Anterior cingulate cortex (tissue), 58 donors: ENCODE data around the gene ZNG1C.
"Not testable (repeated sequence)": the region's sequence is repeated elsewhere in the genome, so short reads cannot be mapped to it uniquely, and the experiment has no call there.

Experiments
- DNase-seq, 58 donors: peaks; one replicate each; lab custom pipeline; 2025; lab: John Stamatoyannopoulos, UW

Gene ZNG1C

DNA sequence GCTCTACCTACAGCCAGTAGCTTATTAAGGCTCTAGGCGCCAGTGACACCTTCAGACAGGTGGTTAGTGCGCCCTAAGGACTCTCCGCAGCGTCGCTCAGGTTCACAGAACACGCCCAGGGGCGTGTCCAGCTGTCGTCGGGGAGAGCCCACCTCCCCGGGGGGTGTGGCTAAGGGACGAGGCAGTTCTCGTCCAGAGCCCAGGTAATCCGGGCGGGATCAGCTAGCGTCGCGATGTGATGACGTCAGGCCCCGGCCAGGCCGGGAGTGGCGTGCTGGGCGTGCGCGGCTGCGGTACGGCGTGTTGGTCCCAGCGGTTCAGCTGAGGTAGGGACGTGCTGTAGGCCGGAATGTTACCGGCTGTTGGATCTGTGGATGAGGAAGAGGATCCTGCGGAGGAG, at the start of gene ZNG1C:
TSS of gene ZNG1C (plus strand) at position 301 of the 400 bp plus-strand sequence. CDS start at position 350, 49 bp downstream.
- not testable (repeated sequence) for DNase-seq

DNA sequence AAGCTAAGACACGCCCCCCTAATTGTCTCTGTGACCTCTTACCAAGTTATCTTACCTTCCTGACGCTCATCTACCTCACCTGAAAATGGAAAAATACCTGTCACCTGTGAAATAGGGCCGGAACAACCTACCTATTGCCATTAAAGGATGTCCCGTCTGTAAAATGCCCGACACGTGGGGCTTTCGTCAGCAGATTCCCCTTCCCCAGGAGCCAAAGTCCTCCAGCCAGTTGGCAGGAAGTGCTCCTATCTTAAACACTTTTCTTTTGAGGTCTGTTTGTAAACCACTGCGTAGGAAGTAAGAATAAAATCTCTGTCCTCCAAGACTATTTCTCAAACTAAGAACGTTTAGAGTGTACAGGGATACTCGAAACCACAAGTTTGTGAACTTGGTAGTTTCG, 654 bp downstream of the ZNG1C start:
- DNase-seq, result not testable (repeated sequence)

GRCh38 chr9:68281041-68281440, 39.3 kb downstream of the ZNG1C start:
- not testable (repeated sequence) for DNase-seq

DNA sequence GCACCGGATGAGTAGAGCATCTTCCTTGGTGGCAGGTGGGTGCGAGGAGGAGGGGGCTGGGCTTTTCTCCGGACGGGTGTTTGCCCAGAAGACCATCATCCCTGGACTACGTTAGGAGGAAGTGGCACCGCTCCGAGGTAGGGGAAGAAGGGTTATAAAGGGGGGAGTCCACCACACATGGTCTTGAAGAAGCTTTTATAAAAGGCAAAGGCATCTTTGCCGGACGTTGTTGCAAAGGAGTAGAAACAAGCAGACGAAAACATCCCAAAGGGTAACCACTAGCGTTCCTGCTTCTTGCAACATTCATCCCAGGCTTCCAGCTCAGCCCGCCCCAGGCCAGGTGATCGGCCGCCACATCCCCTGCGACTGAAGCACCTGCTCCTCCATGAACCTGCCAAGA, 60.8 kb downstream of the ZNG1C start, which contains the start of gene FOXD4L3:
TSS of gene FOXD4L3 (plus strand) at position 301 of the 400 bp plus-strand sequence. CDS start at position 386, 85 bp downstream.
- not testable (repeated sequence) for DNase-seq

GRCh38 chr9:68303771-68304170, 62.0 kb downstream of the ZNG1C start:
- DNase-seq, result not testable (repeated sequence)

- not testable (repeated sequence) for DNase-seq
Measured at GRCh38 chr9:68304212-68304611, 62.4 kb downstream of the ZNG1C start.

DNA sequence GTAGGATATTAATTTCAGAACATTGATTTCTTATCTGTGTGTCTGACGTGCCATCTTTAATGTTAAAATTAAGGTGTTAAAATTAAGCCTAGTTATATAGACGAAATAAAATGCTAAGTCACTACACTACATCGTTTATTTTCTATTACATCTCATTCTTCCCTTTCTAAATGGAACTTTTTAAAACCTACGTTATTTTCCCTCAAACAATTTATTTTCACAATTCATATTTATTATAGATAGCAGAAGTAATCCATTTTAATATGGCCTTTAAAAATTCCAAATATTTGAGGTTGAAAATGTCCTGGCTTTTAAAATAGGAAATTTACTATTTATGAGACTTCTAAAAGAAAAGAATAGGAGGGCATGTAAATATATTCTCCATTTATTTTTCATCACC, 63.0 kb downstream of the ZNG1C start:
- DNase-seq, result not testable (repeated sequence)

DNA sequence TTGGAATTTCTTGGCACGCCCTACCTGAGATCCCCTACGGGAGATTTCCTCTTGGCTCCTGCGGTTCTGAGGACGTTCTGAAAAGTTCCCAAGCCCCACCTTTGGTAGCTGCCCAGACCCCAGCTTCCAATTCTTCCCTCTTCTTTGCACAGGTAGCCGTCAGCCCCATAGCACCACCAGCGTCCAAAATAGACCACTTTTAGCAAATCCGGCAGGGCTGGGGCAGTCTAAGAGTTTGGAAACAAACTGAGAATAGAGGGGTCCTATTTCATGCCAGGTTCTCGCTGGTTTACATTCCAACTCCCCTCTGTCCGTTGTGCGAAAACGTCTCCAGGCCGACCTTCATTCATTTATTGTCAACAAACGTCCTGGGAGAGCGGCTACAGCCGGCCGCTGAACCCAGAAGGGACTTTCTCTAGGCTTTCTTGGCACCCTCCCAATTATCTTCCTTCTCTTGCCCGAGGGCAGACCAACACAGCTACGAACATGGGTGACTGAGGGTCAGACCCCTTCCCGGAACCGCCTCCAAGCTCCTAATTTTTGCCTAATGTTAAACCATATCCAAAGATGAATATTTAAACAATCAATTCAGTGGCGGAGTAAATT, 64.0 kb downstream of the ZNG1C start:
- DNase-seq, result not testable (repeated sequence)

DNA sequence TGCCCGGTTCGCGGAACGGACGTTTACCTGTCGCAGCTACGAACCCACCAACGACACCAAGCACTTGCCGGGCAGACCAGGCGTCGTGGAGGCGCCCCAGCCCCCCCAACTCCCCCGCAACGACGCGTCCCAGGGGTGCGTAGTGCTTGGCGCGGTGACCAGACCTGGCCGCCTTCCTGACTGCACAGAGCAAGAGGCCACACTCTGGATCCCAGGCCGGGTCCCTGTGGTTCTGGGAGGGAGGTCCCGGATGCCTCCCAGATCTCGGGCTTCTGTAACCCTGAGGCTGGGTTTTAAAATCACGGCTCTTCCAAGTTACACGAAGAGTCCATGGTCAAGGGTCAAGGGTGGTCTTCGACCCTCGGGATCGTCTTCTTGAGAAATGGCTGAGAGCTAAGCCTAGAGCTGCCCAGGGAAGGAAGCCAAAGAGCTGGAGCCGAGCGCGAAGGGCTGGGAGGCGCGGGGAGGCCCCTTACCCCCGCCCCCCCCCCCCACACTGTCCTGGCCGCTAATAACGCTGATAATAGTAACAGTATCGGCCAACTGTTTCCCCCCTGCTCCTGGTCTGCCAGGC, 64.7 kb downstream of the ZNG1C start:
- DNase-seq, result not testable (repeated sequence)

DNA sequence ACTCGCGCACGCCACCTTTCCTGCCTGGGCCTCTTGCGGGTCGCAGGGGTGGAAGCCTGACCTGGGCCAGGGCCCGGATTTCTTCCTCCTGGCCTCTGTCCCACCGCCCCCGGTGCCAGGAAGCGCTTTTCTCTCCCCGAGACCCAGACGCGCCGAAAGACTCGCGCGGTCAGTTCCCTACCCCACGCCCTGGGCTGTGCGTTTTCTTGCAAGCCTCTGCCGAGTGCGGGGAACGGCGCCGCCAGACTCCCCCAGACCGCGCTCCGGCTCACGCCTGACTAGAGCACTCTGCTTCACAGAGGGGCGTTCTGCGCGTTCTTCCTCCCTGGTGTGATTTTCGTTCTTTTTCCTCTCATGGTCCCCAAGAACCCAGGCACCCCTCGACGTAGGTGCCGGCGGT, 65.3 kb downstream of the ZNG1C start:
- not testable (repeated sequence) for DNase-seq

- DNase-seq, result not testable (repeated sequence)
Measured at GRCh38 chr9:68307654-68308053, 65.9 kb downstream of the ZNG1C start.

GRCh38 chr9:68311208-68311607, 69.4 kb downstream of the ZNG1C start:
- not testable (repeated sequence) for DNase-seq

DNA sequence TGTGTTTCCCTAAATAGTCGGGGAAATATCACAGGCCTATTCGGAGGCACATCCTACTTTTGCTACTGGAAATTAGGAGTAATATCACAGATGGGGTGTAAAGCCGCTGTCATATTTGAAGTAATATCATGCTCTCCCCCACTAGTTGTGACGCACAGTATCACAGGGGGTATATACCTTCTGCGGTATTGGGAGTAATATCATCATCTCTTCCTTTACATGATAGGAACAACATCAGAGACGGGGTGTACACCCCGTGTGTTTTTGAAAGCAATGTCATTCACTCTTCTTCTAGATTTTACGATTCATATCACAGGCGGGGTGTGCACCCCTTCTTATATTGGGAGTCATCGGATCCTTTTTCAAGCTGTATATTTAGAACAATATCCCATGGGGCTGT, 76.4 kb downstream of the ZNG1C start:
- not testable (repeated sequence) for DNase-seq

DNA sequence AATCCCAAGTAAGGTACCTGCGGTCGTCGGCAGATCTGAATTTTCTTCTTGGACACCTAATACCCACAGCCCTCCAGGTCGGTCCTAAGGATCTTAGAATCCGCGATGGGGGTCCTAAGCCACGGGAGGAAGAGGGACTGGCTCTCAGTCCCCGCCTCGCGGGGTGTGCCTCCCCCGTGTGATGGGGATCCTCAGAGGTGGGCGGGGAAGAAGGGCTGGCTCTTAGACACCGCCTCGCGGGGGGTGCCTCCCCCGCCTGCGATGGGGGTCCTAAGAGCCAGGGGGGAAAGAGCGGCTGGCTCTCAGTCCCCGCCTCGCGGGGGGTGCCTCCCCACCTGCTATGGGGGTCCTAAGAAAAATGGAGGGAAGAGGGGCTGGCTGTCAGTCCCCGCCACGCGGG, 82.0 kb downstream of the ZNG1C start:
- DNase-seq, result not testable (repeated sequence)

DNA sequence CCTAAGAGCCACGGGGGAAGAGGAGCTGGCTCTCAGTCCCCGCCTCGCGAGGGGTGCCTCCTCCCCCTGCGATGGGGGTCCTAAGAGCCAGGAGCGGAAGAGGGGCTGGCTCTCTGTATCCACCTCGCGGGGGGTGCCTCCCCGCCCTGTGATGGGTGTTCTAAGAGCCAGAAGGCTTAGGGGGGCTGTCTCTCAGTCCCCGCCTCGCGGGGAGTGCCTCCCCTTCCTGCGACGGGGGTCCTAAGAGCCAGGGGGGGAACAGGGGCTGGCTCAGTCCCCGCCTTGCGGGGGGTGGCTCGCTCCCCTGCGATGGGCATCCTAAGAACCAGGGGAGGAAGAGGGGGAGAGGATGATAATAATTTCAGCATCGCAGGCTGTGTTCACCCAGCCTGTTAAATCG, 82.7 kb downstream of the ZNG1C start:
- DNase-seq, result not testable (repeated sequence)

- not testable (repeated sequence) for DNase-seq
Measured at GRCh38 chr9:68329106-68329505, 87.3 kb downstream of the ZNG1C start.

DNA sequence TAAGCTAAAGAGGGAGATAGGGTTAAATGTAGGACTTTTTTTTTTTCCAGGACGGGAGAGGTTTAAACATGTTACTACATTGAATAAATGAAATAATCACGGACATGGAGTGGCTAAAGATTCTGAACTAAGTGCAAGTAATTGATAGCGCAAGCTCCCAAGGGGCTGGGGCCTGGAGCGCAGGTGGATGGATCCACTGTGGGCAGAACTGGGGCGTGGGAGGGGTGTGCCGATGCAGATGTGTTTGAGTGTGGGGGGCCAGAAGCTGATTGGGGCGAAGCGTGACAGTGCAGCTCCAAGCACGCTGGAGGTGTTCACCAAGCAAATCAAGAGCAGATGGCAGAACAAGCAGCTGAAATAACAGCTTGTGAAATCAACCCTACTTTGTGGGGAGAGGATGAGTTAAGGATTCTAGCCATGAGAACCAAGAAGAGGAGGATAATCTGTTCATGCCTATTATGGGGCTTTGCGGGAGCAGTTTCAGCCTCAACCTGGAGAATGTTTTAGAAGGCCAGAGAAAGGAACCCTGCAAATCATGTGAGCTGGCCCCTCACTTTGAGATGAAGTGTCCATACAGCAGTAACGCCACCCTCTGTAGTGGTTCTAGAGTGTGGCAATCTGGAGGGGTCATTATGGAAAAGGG, 88.9 kb downstream of the ZNG1C start:
- not testable (repeated sequence) for DNase-seq

DNA sequence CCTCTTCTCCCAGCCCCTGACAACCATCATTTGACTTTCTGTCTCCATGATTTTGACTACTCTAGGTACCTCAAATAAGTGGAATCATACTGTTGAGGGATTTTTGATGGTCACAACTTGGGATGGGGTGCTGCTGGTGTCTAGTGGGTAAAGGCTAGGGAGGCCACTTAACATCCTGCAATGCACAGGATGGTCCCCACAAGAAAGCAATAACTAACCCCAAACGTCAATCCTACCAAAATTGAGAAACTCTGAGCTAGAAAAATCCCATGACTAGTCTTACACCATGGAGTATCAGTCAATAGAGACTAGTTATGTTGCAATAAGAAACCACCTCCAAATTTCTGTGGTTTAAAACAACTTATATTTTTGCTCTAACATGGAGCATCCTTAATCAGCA, 90.3 kb downstream of the ZNG1C start:
- DNase-seq, result not testable (repeated sequence)

DNA sequence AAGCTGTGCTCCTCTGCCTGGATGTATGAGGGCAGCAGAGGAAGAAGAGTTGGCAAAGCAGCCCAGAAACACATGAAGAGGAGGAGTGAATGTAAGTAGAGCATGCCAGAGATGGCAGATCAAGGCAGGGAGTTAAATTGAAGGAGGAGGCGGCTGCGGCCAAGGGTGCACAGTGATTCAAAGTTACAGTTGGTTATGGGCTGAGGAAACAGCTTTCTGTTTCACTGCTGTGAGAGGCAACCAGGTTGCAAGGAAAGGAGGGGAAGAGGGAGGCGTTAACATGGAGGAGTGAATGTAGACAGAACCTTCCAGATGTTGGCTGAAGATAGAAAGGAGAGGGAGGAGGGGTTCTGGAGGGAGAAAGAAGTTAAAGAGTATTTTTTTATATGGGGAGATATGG, 94.2 kb downstream of the ZNG1C start:
- DNase-seq, result not testable (repeated sequence)

- DNase-seq, result not testable (repeated sequence)
Measured at GRCh38 chr9:68336639-68337339, 95.0 kb downstream of the ZNG1C start.

DNA sequence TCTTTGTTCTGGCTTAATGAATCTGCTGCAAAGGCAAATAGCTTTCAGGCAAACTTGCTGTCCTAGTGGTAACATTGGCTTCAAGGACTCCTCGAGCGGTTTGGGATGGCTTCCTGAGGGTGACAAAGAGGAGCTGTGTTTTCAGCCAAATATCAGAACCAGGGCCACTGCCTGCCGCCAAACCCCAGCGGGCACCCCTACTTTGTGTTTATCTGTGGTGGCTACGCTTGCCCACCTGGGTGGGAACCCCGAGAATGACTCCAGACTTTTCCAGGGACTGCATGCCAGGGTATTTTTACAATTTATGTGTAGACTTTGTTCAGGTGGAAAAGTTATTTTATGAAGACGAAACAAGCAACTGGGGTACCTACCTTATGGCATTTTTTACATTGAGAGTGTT, 96.2 kb downstream of the ZNG1C start:
- DNase-seq, result not testable (repeated sequence)
